ENCODE results near the gene EPO.
A peak's percentile ranks its signal among the peaks of the same experiment; 100 is the strongest.
"Not testable (repeated sequence)": the region's sequence is repeated elsewhere in the genome, so short reads cannot be mapped to it uniquely, and the experiment has no call there.

EPO gene

DNA sequence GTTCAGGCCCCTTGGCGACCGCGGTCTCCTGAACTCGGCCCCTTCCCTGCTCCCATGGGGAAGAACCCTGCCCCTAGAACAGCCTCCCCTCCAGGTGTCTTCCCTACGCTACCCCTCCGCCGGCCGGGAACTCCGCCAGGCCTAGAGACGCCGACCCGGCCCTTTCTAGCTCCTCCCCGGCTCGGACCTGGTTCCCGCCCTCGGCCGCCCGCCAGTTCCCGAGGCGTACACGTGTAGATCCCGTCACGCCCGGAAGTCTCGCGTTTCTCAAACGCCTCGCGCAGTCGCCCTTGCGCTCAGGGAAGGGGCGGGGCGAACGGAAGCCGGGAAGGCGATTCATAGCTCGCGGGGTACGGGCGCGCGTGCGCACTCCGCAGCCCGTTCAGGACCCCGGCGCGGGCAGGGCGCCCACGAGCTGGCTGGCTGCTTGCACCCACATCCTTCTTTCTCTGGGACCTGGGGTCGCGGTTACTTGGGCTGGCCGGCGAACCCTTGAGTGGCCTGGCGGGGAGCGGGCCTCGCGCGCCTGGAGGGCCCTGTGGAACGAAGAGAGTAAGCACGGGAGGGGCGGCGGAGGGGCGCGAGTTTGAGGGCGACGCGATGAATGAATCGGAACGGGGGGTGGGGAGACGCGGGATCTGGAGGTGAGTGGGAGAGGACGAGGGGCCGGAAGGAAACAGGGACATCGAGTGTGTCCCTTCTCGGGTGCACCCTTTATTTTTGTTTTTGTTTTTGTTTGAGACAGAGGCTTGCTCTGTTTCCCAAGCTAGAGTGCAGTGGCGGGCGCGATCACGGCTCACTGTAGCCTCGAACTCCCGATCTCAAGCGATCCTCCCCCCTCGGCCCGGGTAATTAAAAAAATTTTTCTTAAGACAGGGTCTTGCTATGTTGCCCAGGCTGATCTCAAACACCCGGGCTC is 14.3 kb upstream of the EPO start, which contains the start of gene POP7:
Gene POP7 (plus strand): TSS at position 369 of the 919 bp plus-strand sequence. CDS start 710 bp downstream, outside the sequence.
- DNase-seq, result peak; percentile 97 to 98

DNA sequence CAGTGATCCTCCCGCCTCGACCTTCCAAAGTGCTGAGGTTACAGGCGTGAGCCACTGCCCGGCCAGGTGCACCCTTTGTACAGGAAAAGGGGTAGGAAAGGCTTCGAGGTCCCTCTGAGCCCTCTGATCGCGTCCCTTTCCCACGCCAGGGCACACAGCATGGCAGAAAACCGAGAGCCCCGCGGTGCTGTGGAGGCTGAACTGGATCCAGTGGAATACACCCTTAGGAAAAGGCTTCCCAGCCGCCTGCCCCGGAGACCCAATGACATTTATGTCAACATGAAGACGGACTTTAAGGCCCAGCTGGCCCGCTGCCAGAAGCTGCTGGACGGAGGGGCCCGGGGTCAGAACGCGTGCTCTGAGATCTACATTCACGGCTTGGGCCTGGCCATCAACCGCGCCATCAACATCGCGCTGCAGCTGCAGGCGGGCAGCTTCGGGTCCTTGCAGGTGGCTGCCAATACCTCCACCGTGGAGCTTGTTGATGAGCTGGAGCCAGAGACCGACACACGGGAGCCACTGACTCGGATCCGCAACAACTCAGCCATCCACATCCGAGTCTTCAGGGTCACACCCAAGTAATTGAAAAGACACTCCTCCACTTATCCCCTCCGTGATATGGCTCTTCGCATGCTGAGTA is 13.5 kb upstream of the EPO start:
- DNase-seq, result no peak

DNA sequence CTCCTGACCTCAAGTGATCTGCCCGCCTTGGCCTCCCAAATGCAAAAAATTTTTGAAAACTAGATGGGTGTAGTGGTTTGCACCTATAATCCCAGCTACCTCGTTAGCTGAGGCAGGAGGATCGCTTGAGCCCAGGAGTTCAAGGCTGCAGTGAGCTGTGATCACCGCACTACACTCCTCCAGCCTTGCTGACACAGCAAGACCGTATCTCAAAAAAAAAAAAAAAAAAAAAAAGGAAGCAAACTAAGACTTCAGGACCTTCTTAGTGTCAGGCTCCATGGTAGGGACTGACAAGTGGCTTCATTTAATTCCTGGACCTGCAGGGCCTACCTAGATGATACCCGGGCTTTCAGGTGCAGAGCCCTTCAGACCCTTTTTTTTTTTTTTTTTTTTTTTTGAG is 11.9 kb upstream of the EPO start:
- no peak for DNase-seq

DNA sequence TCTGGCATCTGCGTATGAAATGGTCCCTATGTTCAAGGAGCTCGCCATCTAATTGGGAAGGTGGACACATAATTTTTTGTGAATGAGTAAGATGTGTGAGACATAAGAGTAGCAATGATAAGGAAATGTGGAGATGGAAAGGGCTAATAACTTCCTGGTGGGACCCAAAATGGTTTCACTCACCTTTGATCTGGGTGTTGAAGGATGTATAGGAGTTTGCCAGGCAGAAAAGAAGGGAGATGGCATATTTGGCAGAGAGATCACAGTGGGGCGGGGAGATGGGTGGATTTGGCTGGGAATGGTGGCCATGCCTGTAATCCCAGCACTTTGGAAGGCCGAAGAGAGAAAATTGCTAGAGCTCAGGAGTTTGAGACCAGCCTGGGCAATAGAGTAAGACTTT is 9.8 kb upstream of the EPO start:
- DNase-seq, result no peak

DNA sequence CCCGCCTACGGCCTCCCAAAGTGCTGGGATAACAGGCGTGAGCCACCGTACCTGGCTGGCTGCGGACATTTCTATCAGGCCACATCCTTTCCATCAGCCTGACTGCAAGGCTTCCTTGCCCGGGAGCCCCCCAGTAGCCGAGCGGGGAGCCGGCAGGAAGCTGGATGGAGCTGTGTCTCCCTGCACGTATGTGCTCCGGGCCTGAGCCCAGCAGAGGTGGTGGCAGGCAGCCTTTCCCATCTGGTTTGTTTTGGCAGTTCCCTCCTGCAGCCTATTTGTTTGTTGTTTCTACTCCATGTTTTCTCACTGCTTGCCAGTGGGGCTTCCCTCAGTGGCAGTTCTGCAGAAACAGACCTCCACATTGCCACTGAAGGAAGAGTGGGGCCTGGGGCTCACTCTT is 8.9 kb upstream of the EPO start:
- no peak for DNase-seq

DNA sequence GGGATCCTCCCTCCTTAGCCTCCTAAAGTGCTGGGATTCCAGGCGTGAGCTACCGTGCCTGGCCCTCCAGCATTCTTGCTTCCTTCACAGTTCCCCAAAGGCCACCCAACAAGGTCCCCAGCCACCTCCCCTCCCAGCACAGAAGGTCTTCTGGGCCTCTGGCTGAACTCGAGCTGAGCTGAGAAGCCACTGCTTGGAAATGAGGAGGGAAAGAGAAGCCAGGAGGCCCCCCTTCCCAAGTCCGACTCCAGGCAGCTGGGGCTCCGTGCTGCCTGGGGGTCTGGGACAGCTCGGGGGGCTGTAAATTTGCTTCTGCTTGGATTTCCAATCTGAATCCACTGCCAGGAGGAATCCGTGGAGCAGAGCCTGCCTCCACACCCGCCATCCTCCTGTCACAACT is 5.5 kb upstream of the EPO start:
- no peak for DNase-seq

DNA sequence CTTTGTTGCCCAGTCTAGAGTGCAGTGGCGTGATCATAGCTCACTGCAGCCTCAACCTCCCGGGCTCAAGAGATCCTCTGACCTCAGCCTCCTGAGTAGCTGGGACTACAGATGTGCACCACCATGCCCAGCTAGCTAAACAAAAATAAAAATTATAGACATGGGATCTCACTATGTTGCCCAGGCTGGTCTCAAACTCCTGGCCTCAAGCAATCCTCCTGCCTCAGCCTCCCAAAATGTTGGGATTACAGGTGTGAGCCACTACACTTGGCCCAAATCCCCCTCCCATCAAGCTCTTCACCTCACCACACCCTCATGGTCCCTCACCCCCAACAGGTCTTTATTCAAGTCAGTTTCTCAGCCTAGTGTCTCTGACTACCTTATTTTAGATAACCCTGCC is 3.2 kb upstream of the EPO start:
- not testable (repeated sequence) for DNase-seq

DNA sequence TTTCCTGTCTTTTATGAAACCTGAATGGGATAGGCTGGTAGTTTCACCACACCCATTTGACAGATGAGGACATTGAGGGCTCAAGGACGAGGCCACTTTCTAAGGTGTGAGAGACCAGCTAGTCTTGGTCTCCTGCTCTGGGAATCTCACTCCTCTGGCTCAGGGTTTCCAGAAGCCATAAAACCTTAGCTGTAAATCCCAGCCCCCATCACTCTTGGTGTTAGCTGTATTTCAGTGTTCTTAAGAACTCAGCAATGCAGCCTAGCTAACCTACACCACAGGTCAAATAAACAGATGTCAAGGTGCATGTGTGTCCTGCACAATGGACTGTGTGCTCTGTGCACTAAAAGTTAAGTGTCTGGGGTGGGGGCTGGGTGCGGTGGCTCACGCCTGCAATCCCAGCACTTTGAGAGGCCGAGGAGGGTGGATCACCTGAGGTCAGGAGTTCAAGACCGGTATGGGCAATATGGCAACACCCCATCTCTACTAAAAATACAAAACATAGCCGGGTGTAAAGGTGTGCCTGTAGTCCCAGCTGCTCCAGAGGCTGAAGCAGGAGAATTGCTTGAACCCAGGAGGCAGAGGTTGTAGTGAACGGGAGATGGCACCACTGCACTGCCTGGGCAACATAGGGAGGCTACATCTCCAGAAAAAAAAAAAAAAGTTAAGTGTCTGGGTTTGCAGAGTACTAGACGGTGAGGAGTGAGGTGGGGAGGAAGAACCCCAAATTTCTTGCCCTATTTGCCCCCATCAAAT is 567 bp upstream of the EPO start:
- DNase-seq, result no peak

DNA sequence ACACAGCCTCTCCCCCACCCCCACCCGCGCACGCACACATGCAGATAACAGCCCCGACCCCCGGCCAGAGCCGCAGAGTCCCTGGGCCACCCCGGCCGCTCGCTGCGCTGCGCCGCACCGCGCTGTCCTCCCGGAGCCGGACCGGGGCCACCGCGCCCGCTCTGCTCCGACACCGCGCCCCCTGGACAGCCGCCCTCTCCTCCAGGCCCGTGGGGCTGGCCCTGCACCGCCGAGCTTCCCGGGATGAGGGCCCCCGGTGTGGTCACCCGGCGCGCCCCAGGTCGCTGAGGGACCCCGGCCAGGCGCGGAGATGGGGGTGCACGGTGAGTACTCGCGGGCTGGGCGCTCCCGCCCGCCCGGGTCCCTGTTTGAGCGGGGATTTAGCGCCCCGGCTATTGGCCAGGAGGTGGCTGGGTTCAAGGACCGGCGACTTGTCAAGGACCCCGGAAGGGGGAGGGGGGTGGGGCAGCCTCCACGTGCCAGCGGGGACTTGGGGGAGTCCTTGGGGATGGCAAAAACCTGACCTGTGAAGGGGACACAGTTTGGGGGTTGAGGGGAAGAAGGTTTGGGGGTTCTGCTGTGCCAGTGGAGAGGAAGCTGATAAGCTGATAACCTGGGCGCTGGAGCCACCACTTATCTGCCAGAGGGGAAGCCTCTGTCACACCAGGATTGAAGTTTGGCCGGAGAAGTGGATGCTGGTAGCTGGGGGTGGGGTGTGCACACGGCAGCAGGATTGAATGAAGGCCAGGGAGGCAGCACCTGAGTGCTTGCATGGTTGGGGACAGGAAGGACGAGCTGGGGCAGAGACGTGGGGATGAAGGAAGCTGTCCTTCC is 620 bp downstream of the EPO start:
- no peak for DNase-seq

DNA sequence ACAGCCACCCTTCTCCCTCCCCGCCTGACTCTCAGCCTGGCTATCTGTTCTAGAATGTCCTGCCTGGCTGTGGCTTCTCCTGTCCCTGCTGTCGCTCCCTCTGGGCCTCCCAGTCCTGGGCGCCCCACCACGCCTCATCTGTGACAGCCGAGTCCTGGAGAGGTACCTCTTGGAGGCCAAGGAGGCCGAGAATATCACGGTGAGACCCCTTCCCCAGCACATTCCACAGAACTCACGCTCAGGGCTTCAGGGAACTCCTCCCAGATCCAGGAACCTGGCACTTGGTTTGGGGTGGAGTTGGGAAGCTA is 1.2 kb downstream of the EPO start:
- DNase-seq, result no peak

DNA sequence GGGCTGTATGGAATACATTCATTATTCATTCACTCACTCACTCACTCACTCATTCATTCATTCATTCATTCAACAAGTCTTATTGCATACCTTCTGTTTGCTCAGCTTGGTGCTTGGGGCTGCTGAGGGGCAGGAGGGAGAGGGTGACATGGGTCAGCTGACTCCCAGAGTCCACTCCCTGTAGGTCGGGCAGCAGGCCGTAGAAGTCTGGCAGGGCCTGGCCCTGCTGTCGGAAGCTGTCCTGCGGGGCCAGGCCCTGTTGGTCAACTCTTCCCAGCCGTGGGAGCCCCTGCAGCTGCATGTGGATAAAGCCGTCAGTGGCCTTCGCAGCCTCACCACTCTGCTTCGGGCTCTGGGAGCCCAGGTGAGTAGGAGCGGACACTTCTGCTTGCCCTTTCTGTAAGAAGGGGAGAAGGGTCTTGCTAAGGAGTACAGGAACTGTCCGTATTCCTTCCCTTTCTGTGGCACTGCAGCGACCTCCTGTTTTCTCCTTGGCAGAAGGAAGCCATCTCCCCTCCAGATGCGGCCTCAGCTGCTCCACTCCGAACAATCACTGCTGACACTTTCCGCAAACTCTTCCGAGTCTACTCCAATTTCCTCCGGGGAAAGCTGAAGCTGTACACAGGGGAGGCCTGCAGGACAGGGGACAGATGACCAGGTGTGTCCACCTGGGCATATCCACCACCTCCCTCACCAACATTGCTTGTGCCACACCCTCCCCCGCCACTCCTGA is 2.4 kb downstream of the EPO start:
- DNase-seq, result no peak

DNA sequence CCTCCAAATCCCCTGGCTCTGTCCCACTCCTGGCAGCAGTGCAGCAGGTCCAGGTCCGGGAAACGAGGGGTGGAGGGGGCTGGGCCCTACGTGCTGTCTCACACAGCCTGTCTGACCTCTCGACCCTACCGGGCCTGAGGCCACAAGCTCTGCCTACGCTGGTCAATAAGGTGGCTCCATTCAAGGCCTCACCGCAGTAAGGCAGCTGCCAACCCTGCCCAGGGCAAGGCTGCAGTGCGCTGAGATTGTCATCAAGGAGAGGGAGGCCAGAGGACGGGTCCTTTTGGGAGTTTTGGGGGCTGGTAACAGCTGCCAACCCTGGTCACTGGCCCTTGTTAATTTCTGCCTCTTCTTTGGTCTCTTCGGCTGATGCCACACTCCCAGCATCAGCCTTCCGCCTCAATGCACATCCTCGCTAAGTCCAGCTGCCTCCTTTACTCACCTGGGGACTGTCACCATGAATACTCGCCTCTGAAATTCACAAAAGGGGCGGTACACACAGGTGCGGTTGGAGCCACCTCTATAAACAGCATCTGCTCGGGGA is 3.5 kb downstream of the EPO start:
- no peak for DNase-seq

DNA sequence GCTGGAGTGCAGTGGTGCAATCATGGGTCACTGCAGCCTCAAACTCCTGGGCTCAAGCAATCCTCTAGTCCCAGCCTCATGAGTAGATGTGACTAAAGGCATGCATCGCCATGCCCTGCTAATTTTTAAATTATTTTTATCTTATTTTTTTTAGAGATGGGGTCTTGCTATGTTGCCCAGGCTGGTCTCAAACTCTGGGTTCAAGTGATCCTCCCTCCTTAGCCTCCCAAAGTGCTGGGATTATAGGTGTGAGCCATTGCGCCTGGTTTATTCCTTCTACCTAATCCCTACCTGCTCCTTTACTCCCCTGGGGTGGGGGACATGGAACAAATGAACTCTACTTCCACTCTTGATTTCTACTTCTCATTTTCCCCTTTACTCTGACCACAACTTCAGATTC is 4.1 kb downstream of the EPO start:
- not testable (repeated sequence) for DNase-seq

DNA sequence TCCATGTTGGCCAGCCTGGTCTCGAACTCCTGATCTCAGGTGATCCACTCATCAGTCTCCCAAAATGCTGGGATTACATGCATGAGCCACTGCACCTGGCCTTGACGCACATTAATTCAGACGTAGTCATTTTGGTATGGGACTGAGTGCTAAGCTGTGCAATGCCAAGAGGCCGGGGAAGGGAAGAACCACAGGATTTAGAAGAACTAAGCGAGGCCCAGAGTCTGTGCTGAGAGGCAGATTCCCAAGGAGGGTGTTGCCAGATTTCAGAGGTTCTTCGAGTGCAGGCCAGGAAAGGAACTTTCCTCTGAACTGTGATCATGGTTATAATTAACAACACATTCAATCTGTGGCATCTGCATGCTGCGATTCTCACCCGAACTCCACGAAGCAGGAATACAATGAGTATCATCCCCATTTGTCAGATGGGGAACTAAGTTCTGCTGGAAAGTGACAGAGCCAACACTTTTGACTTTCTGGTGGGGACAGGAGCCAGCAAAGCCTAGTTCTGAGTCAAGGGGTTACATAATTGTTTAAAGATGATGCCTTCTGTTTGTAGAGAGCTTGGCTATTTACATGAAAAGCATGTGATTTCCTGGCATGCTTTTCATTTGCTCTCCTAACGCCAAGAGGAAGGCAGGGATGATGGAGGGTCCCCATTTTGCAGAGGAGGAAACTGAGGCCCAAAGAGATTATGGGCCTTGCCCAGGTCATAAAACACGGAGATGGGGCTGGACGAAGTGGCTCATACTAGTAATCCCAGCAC is 6.9 kb downstream of the EPO start:
- DNase-seq, result no peak

DNA sequence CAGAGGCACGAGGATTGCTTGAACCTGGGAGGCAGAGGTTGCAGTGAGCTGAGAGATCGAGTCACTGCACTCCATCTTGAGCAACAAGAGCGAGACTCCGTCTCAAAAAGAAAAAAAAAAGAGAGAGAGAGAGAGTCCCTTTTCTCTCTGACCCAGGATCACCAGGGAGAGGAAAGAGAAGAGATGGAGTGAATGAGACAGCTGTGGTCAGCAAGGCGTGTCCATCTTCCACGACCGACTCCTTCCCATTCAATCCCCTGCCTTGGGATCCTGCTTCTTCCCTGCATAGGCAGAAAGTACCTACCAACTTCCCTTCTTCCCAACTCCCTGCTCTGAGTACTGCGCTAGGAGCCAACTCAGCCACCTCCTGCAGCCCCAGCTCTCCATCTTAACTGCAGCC is 7.9 kb downstream of the EPO start:
- no peak for DNase-seq

DNA sequence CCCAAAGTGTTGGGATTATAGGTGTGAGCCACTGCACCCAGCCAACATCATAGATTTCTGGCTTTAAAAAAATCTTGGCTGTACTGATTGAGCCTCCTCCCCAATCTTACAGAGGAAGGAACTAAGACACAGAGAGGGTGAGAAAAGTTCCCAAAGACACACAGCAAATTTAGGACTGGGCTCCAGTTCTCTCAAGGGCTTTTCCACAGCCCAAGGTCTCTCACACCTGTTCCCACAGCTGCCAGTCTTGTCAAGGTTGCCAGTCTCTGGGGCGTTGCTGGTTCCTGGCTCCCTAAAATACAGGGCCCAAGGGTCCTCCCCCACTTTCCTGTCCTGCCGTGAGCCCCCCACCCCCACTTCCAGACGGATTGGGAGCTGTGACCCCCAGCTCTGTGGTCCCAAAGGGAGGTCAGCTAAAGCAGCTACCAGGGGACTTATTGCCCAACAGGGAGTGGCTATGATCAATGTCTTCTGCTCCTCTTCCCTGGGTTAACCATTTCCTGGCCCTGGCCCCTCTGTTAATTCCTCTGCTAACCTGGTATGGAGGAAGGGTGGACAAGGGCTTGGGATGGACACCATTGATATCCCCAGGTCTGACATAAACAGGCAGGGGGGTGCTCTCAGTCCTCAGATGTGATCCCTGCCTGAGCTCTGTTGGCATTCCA is 10.0 kb downstream of the EPO start:
- DNase-seq, result no peak

DNA sequence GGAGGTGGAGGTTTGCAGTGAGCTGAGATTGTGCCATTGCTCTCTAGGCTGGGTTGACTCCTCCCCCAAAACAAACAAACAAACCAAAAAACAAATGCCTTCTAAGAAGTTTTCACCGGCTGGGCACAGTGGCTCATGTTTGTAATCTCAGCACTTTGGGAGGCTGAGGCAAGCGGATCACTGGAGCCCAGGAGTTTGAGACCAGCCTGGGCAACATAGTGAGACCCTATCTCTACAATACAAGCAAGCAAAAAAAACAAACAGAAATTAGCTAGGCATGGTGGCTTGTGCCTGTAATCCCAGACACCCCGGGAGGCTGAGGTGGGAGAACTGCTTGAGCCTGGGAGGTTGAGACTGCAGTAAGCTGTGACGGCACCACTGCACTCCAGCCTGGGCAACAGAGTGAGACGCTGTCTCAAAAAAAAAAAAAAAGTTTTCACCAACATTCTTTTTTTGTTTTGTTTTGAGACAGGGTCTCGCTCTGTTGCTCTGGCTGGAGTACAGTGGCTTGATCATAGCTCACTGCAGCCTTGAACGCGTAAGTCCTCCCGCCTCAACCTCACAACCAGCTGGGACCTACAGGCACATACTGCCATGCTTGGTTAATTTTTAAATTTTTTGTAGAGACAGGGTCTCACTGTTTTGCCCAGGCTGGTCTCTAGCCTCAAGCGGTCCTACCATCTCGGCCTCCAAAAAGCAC is 11.8 kb downstream of the EPO start:
- DNase-seq, result no peak

DNA sequence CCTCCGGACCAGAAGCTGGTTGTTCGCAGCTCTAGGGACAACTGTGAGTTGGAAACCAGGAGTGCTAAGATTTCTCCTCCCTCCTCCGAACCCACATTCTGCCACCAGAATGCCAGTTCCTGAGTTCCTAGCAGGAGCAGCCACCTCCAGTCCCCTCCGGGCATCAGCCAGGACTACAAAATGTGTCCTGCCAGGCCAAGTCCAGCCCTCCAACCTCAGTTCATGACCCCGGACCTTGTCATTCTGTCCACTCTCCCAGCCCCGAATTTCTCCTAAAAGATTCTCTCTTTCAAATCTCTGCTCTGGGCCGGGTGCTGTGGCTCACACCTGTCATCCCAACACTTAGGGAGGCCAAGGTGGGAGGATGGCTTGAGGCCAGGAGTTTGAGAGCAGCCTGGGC is 15.5 kb downstream of the EPO start:
- DNase-seq, result no peak

DNA sequence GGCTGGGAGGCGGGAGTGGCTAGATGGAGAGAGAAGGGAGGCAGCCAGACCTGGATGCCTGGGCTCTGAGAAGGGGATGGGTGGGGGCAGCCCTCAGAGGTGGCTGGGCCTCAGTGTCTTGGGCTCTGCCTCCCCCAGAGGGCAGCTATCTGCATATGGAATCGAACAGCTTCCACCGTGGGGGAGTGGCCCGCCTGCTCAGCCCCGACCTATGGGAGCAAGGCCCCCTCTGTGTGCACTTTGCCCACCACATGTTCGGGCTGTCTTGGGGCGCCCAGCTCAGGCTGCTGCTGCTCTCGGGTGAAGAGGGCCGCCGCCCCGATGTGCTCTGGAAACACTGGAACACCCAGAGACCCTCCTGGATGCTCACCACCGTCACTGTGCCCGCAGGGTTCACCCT is 16.4 kb downstream of the EPO start:
- DNase-seq, result no peak

DNA sequence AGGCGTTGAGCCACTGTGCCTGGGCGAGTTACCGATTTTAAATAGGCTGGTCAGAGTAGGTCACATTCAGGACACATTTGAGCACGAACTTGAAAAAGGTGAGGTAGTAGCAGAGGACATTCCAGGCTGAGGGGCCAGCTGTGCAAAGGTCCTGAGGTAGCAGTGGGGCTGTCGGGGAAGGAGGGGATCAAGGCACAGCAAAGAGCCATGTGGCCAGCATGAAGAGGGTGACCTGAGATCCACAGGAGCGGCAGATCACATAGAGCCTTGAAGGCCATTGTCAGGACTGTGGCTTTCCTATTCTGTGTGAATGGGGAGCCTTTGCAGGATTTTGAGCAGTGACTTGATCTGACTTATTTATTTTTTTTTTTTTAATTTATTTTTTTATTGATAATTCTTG is 19.7 kb downstream of the EPO start:
- no peak for DNase-seq
